SK-N-SH (cell line): ENCODE results near the gene TEKT5. TPM values are rescaled to one million over a fixed set of nuclear protein-coding genes. Genes with fewer than 3 reads are reported as not detected.

Source experiments
- CTCF ChIA-PET: fragments of 300-600, 350-600 bp; formaldehyde crosslinking; extraction: SDS; loops from one replicate; lab custom pipeline; 2021; lab: Yijun Ruan, JAX
- POLR2A ChIA-PET: fragments of 350-600 bp; sonication (Branson Sonifier 250); formaldehyde crosslinking; extraction: SDS; loops from one replicate; lab custom pipeline; 2020; ENCODE audit warnings: antibody characterized with exemption, inconsistent platforms; lab: Yijun Ruan, JAX
- DNase-seq: peaks from one replicate; pipeline ENCODE4 v3.0.0; 2012
- H2AFZ ChIP-seq: fragments of 200-600 bp; sonication (generic); 2 replicates; pipeline ENCODE4 v1.8.1; 2016; ENCODE audit warnings: antibody characterized with exemption, mild to moderate bottlenecking, low read depth
- H3F3A ChIP-seq: fragments of 200-600 bp; sonication (generic); replicated peaks from 2 replicates; pipeline ENCODE3; 2016; ENCODE audit warnings: antibody characterized with exemption, mild to moderate bottlenecking; ENCODE audit not compliant: insufficient read depth
- H3K27ac ChIP-seq, 2 experiments: fragments of 200-500 bp in 1 of 2; fragments of 200-600 bp in 1 of 2; sonication (Bioruptor generic) in 1 of 2; sonication (generic), shearing (Covaris generic) in 1 of 2; 2 replicates each; pipeline versions ENCODE4 v1.5.1 to v1.6.1; 2014 to 2016; ENCODE audit warnings: low read depth in 2 of 2, inconsistent platforms in 1 of 2, low read length in 1 of 2, mild to moderate bottlenecking in 1 of 2, mixed read lengths in 1 of 2
- H3K27me3 ChIP-seq: fragments of 200-600 bp; sonication (generic), shearing (Covaris generic); 2 replicates; pipeline ENCODE4 v1.6.1; 2016; ENCODE audit warnings: mixed run types; ENCODE audit not compliant: insufficient read depth
- H3K36me3 ChIP-seq, 2 experiments: fragments of 200-500 bp in 1 of 2; fragments of 200-600 bp in 1 of 2; sonication (Bioruptor generic) in 1 of 2; sonication (generic) in 1 of 2; replicated peaks in 1 of 2; 2 replicates each; pipeline versions ENCODE3 to v1.5.1; 2014 to 2016; ENCODE audit warnings: low read length in 1 of 2, mild to moderate bottlenecking in 1 of 2; ENCODE audit not compliant: insufficient read depth in 2 of 2, control insufficient read depth in 1 of 2
- H3K4me1 ChIP-seq, 2 experiments: fragments of 200-500 bp in 1 of 2; fragments of 200-600 bp in 1 of 2; sonication (Bioruptor generic) in 1 of 2; sonication (generic), shearing (Covaris generic) in 1 of 2; 2 replicates each; pipeline versions ENCODE4 v1.5.1 to v1.6.1; 2014 to 2016; ENCODE audit warnings: low read depth in 1 of 2, low read length in 1 of 2, mixed run types in 1 of 2; ENCODE audit not compliant: insufficient read depth in 2 of 2, control insufficient read depth in 1 of 2
- H3K4me2 ChIP-seq: fragments of 200-600 bp; sonication (generic), shearing (Covaris generic); 2 replicates; pipeline ENCODE4 v1.6.1; 2017; ENCODE audit warnings: mixed run types
- H3K4me3 ChIP-seq, 2 experiments: fragments of 200-500 bp in 1 of 2; fragments of 200-600 bp in 1 of 2; sonication (Bioruptor generic) in 1 of 2; sonication (generic), shearing (Covaris generic) in 1 of 2; 2 replicates each; pipeline versions ENCODE4 v1.5.1 to v1.8.1; 2014 to 2016; ENCODE audit warnings: low read depth in 2 of 2, inconsistent platforms in 1 of 2, low read length in 1 of 2, mild to moderate bottlenecking in 1 of 2, mixed read lengths in 1 of 2, moderate library complexity in 1 of 2
- H3K79me2 ChIP-seq: fragments of 200-600 bp; sonication (generic); 2 replicates; pipeline ENCODE4 v1.8.1; 2017; ENCODE audit warnings: mild to moderate bottlenecking; ENCODE audit not compliant: insufficient read depth
- H3K9ac ChIP-seq: fragments of 200-600 bp; sonication (generic); 2 replicates; pipeline ENCODE4 v1.6.1; 2017; ENCODE audit warnings: mixed run types
- H3K9me2 ChIP-seq: fragments of 200-600 bp; sonication (generic); 2 replicates; pipeline ENCODE4 v1.6.1; 2017; ENCODE audit warnings: mixed run types
- H3K9me3 ChIP-seq: fragments of 200-600 bp; sonication (generic); 2 replicates; pipeline ENCODE4 v1.6.1; 2017; ENCODE audit warnings: mixed run types, mild to moderate bottlenecking, moderate library complexity
- H4K20me1 ChIP-seq: fragments of 200-600 bp; sonication (generic); 2 replicates; pipeline ENCODE4 v1.6.1; 2017; ENCODE audit warnings: mild to moderate bottlenecking, mixed run types; ENCODE audit not compliant: insufficient read depth
- CHD2 ChIP-seq: fragments of 150-350 bp; IDR thresholded peaks from 2 replicates; pipeline ENCODE4 v1.6.1; 2018; ENCODE audit warnings: low read length; ENCODE audit not compliant: partially characterized antibody
- ELF1 ChIP-seq: IDR thresholded peaks from 2 replicates; pipeline ENCODE4 v1.4.0; 2012
- FOSL2 ChIP-seq: IDR thresholded peaks from 2 replicates; pipeline ENCODE4 v1.4.0; 2012; ENCODE audit warnings: low read depth, mild to moderate bottlenecking, moderate library complexity, borderline replicate concordance
- FOXM1 ChIP-seq: IDR thresholded peaks from 2 replicates; pipeline ENCODE4 v1.4.0; 2012; ENCODE audit warnings: low read depth, mild to moderate bottlenecking
- GABPA ChIP-seq: IDR thresholded peaks from 2 replicates; pipeline ENCODE4 v1.4.0; 2012; ENCODE audit warnings: low read depth, mild to moderate bottlenecking
- GATA2 ChIP-seq: sonication (generic); formaldehyde crosslinking; IDR thresholded peaks from 2 replicates; pipeline ENCODE4 v1.5.0; 2020; ENCODE audit warnings: mild to moderate bottlenecking, missing genetic modification reagents
- SIN3A ChIP-seq: IDR thresholded peaks from 2 replicates; pipeline ENCODE4 v1.6.1; 2012; ENCODE audit warnings: low read depth, mild to moderate bottlenecking, low read length, moderate library complexity, borderline replicate concordance
- TCF12 ChIP-seq: IDR thresholded peaks from 2 replicates; pipeline ENCODE4 v1.4.0; 2012
- WGBS: methylation state at CpG from one replicate; pipeline ENCODE4 v1.1.6; 2017; ENCODE audit warnings: low lambda C conversion rate; 5-methylcytosine and 5-hydroxymethylcytosine counted together
- polyA plus RNA-seq, 3 experiments: library from polyadenylated mRNA; depleted of rRNA; stranded (reverse); fragments of >200 nt; gene quantifications; 2 replicates each; pipeline ENCODE4 v1.2.3, GENCODE V29; 2012
- TF ChIP-seq, protein P1 (sequence below): IDR thresholded peaks from 2 replicates; pipeline ENCODE4 v1.6.1; 2012; ENCODE audit warnings: mild to moderate bottlenecking, low read depth, low read length, moderate library complexity
- TF ChIP-seq, protein P2 (sequence below): IDR thresholded peaks from 2 replicates; pipeline ENCODE4 v1.4.0; 2012; ENCODE audit warnings: low read depth, borderline replicate concordance

The TEKT5 gene
- polyA plus RNA-seq, 1 of the 3 experiments (the other 2 are of a cell fraction): not detected

DNA sequence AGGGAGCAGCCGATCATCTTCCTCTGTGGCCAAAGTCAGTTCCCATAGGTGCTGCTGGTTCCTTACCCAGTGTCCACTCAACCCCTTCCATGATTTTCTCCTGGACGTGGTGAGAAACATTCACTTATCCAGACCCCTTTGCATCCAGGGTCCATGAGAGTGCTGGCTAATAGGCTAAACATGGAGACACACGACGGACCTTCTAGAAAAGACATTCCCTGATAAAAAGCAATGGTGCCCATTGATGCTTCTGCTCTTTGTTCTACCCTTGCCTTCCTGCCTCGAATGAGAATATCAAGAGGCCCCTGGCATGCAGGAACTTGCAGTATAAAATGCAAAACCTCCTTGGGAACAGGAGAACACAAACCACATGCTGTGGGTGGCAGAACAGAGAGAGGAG is 2.3 kb downstream of the TEKT5 start:
- Histone ChIP-seq H3K9ac (no peak overlapping the region), H4K20me1 (no peaks in the 10 kb centered on the region), H3F3A (no peaks in the 10 kb centered on the region), H3K79me2 (no peaks in the 10 kb centered on the region), H3K4me2 (no peak overlapping the region), H3K9me3 (no peaks in the 10 kb centered on the region), H3K9me2 (no peaks in the 10 kb centered on the region), H3K36me3 (no peaks in the 10 kb centered on the region), H3K4me3 (no peak overlapping the region), H3K4me1 (no peaks in the 10 kb centered on the region), H2AFZ (no peak overlapping the region), H3K27ac (no peak overlapping the region), H3K27me3 (no peaks in the 10 kb centered on the region; the same call in 1 of the 2 replicates)
- DNase-seq: no peak
- ChIA-PET POLR2A (no interaction called here), CTCF (no interaction called here)
- WGBS: 44% methylated on average over 5 of the region's 5 CpGs
- TF ChIP-seq, protein P1, sequence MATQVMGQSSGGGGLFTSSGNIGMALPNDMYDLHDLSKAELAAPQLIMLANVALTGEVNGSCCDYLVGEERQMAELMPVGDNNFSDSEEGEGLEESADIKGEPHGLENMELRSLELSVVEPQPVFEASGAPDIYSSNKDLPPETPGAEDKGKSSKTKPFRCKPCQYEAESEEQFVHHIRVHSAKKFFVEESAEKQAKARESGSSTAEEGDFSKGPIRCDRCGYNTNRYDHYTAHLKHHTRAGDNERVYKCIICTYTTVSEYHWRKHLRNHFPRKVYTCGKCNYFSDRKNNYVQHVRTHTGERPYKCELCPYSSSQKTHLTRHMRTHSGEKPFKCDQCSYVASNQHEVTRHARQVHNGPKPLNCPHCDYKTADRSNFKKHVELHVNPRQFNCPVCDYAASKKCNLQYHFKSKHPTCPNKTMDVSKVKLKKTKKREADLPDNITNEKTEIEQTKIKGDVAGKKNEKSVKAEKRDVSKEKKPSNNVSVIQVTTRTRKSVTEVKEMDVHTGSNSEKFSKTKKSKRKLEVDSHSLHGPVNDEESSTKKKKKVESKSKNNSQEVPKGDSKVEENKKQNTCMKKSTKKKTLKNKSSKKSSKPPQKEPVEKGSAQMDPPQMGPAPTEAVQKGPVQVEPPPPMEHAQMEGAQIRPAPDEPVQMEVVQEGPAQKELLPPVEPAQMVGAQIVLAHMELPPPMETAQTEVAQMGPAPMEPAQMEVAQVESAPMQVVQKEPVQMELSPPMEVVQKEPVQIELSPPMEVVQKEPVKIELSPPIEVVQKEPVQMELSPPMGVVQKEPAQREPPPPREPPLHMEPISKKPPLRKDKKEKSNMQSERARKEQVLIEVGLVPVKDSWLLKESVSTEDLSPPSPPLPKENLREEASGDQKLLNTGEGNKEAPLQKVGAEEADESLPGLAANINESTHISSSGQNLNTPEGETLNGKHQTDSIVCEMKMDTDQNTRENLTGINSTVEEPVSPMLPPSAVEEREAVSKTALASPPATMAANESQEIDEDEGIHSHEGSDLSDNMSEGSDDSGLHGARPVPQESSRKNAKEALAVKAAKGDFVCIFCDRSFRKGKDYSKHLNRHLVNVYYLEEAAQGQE: no peak
- TF ChIP-seq, protein P2, sequence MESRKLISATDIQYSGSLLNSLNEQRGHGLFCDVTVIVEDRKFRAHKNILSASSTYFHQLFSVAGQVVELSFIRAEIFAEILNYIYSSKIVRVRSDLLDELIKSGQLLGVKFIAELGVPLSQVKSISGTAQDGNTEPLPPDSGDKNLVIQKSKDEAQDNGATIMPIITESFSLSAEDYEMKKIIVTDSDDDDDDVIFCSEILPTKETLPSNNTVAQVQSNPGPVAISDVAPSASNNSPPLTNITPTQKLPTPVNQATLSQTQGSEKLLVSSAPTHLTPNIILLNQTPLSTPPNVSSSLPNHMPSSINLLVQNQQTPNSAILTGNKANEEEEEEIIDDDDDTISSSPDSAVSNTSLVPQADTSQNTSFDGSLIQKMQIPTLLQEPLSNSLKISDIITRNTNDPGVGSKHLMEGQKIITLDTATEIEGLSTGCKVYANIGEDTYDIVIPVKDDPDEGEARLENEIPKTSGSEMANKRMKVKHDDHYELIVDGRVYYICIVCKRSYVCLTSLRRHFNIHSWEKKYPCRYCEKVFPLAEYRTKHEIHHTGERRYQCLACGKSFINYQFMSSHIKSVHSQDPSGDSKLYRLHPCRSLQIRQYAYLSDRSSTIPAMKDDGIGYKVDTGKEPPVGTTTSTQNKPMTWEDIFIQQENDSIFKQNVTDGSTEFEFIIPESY: no peak
- TF ChIP-seq FOSL2: no peak

DNA sequence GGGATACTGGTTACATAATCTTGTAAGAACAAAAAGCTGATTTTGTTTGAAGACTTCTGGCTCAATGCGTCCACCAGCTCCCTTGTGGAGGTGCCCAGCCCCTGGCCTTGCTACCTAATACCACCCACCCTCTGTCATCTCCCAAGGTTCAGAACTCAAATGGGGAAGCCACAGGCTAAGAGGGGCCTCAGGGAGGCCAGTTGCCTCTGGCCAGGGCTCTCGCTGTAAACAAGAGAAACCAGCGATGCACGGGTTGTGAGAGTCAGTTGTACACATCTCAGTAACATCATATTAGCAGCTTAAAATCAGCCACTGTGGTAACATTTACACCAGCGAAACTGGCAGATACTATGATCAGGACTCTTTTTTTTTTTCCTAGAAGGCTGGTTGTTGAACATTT is 6.0 kb downstream of the TEKT5 start:
- H3K36me3 ChIP-seq: no peaks in the 10 kb centered on the region
- no peaks in the 10 kb centered on the region for H3K9me2 ChIP-seq
- H3K27ac ChIP-seq: no peak overlapping the region
- no peak for DNase-seq
- H3K9ac ChIP-seq: no peak overlapping the region
- H4K20me1 ChIP-seq: no peaks in the 10 kb centered on the region
- H3K4me1 ChIP-seq: no peaks in the 10 kb centered on the region
- H3K4me3 ChIP-seq: no peak overlapping the region
- H3F3A ChIP-seq: no peaks in the 10 kb centered on the region
- TF ChIP-seq SIN3A (no peak), GABPA (no peak), CHD2 (no peak), ELF1 (no peak), GATA2 (CRISPR knock-in tag) (no peak), FOXM1 (no peak), TCF12 (no peak)
- TF ChIP-seq, protein P1: no peak
- no peak overlapping the region for H3K4me2 ChIP-seq
- no peaks in the 10 kb centered on the region for H3K79me2 ChIP-seq
- ChIA-PET POLR2A (no interaction called here), CTCF (interaction anchor here (1.6 kb wide), 1 partner anchor 146 kb away, joined by 4 read pairs; no protein-coding TSS in a partner anchor)
- H3K27me3 ChIP-seq: no peaks in the 10 kb centered on the region; the same call in 1 of the 2 replicates
- no peak overlapping the region for H2AFZ ChIP-seq
- H3K9me3 ChIP-seq: no peaks in the 10 kb centered on the region
- WGBS: 76% methylated on average over 5 of the region's 5 CpGs
